ENCODE data around the gene ADAMTS14.

DNA sequence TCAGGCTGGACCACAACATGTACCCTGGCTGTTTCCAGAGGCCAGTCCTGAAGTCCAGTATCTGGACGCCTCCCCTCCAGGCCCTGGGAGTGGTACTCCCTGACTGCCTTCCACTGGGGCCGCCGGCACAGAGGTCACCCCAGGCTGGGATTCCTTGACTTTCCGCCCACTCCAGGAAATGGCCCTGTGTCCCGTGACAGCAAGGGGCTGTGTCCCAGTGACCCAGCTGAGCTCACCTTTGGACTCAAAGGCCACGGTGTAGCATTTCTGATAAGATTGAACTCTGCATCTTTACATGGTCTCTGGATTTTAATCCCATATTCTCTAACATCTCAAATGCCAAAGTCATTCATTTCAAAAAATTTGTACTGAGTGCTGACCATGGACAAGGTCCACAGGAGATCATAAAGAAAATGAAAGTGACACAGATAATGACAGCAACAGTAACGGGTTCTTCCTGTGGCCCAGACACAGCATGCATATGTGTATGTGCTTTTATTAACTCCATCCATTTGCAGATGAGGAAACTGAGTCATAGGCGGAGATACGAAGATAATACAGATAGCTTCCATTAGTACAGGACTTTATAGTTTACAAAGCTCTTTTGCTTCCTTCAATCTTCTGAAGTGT, 5.4 kb downstream of the ADAMTS14 start:
- TF ChIP-seq, protein P1, sequence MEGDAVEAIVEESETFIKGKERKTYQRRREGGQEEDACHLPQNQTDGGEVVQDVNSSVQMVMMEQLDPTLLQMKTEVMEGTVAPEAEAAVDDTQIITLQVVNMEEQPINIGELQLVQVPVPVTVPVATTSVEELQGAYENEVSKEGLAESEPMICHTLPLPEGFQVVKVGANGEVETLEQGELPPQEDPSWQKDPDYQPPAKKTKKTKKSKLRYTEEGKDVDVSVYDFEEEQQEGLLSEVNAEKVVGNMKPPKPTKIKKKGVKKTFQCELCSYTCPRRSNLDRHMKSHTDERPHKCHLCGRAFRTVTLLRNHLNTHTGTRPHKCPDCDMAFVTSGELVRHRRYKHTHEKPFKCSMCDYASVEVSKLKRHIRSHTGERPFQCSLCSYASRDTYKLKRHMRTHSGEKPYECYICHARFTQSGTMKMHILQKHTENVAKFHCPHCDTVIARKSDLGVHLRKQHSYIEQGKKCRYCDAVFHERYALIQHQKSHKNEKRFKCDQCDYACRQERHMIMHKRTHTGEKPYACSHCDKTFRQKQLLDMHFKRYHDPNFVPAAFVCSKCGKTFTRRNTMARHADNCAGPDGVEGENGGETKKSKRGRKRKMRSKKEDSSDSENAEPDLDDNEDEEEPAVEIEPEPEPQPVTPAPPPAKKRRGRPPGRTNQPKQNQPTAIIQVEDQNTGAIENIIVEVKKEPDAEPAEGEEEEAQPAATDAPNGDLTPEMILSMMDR (conservative IDR thresholded peaks at IDR 0.05; ENCODE audit: low read length) = no peak
- no peak for TF ChIP-seq EZH2phosphoT487 (IDR thresholded peaks at IDR 0.05; ENCODE audit: borderline replicate concordance, low read depth, low read length)

Data from OCI-LY7 (cell line).